Neuronal stem cell (in vitro differentiated cells): Measurements from ENCODE around the gene PLEKHA6.

Source experiments
- DNase-seq: peaks from one replicate; pipeline ENCODE4 v3.0.0-alpha.2; 2013; ENCODE audit warnings: low spot score
- H2AFZ ChIP-seq: one replicate; pipeline ENCODE4 v1.6.1; 2013; ENCODE audit warnings: mild to moderate bottlenecking, low read length, inconsistent platforms
- H2AK5ac ChIP-seq: 2 replicates; pipeline ENCODE4 v1.6.1; 2013; ENCODE audit warnings: low read depth, mild to moderate bottlenecking, inconsistent platforms, low read length, moderate library complexity, mixed read lengths
- H2BK120ac ChIP-seq: 2 replicates; pipeline ENCODE4 v1.6.1; 2013; ENCODE audit warnings: low read depth, mild to moderate bottlenecking, inconsistent platforms, low read length, moderate library complexity, mixed read lengths
- H2BK12ac ChIP-seq: one replicate; pipeline ENCODE4 v1.6.1; 2013; ENCODE audit warnings: low read length, inconsistent platforms
- H2BK15ac ChIP-seq: 2 replicates; pipeline ENCODE4 v1.6.1; 2013; ENCODE audit warnings: mild to moderate bottlenecking, low read length, inconsistent platforms, mixed read lengths
- H2BK5ac ChIP-seq: one replicate; pipeline ENCODE4 v1.6.1; 2013; ENCODE audit warnings: inconsistent platforms, mild to moderate bottlenecking, low read length, moderate library complexity
- H3K14ac ChIP-seq: one replicate; pipeline ENCODE4 v1.6.1; 2013; ENCODE audit warnings: low read length, inconsistent platforms
- H3K18ac ChIP-seq: 2 replicates; pipeline ENCODE4 v1.6.1; 2013; ENCODE audit warnings: low read length, inconsistent platforms
- H3K23ac ChIP-seq: 2 replicates; pipeline ENCODE4 v1.6.1; 2013; ENCODE audit warnings: low read depth, mild to moderate bottlenecking, mixed read lengths, low read length, inconsistent platforms; ENCODE audit not compliant: poor library complexity
- H3K27ac ChIP-seq: replicated peaks from 3 replicates; pipeline ENCODE4 v1.5.1; 2013; ENCODE audit warnings: low read length, inconsistent platforms
- H3K27me3 ChIP-seq, 3 experiments: 2 replicates each; pipeline ENCODE4 v1.6.1; 2013; ENCODE audit warnings: low read length in 3 of 3, mild to moderate bottlenecking in 2 of 3, inconsistent platforms in 1 of 3, low read depth in 1 of 3, mixed read lengths in 1 of 3, moderate library complexity in 1 of 3; ENCODE audit not compliant: control insufficient read depth in 3 of 3, insufficient read depth in 3 of 3
- H3K36me3 ChIP-seq, 2 donors: replicated peaks in 1 of 2; 2 replicates each; pipeline ENCODE4 v1.6.1; 2013; ENCODE audit warnings: low read length in 2 of 2; ENCODE audit not compliant: control insufficient read depth in 2 of 2, insufficient read depth in 2 of 2
- H3K4ac ChIP-seq: 2 replicates; pipeline ENCODE4 v1.6.1; 2013; ENCODE audit warnings: inconsistent platforms, mild to moderate bottlenecking, low read length, moderate library complexity
- H3K4me1 ChIP-seq, 2 donors: 1 replicate in 1 of 2; 2 replicates in 1 of 2; pipeline ENCODE4 v1.6.1; 2013; ENCODE audit warnings: low read length in 2 of 2, low read depth in 1 of 2; ENCODE audit not compliant: control insufficient read depth in 2 of 2, insufficient read depth in 1 of 2
- H3K4me2 ChIP-seq: one replicate; pipeline ENCODE4 v1.6.1; 2013; ENCODE audit warnings: mild to moderate bottlenecking, low read length, inconsistent platforms; ENCODE audit not compliant: insufficient read depth, poor library complexity, severe bottlenecking
- H3K4me3 ChIP-seq, 2 donors: 2 replicates each; pipeline ENCODE4 v1.5.1; 2013; ENCODE audit warnings: low read length in 2 of 2, mild to moderate bottlenecking in 2 of 2, inconsistent platforms in 1 of 2, moderate library complexity in 1 of 2
- H3K79me1 ChIP-seq: one replicate; pipeline ENCODE4 v1.6.1; 2013; ENCODE audit warnings: low read depth, mild to moderate bottlenecking, inconsistent platforms, low read length, moderate library complexity
- H3K9ac ChIP-seq: one replicate; pipeline ENCODE4 v1.6.1; 2013; ENCODE audit warnings: mild to moderate bottlenecking, low read depth, low read length, inconsistent platforms; ENCODE audit not compliant: poor library complexity
- H3K9me3 ChIP-seq, 2 donors: replicated peaks in 1 of 2; 2 replicates each; pipeline versions ENCODE3 to v1.6.1; 2013; ENCODE audit warnings: low read length in 2 of 2, mild to moderate bottlenecking in 2 of 2, inconsistent platforms in 1 of 2, low read depth in 1 of 2, mixed read lengths in 1 of 2, moderate library complexity in 1 of 2; ENCODE audit not compliant: control insufficient read depth in 2 of 2, insufficient read depth in 1 of 2
- H4K8ac ChIP-seq: one replicate; pipeline ENCODE4 v1.6.1; 2013; ENCODE audit warnings: low read depth, mild to moderate bottlenecking, inconsistent platforms, low read length, moderate library complexity
- H4K91ac ChIP-seq: one replicate; pipeline ENCODE4 v1.6.1; 2013; ENCODE audit warnings: low read length, low read depth, mild to moderate bottlenecking, inconsistent platforms; ENCODE audit not compliant: poor library complexity
- WGBS, 2 donors: extraction: QIAGEN DNeasy Blood & Tissue Kit; methylation state at CpG; one replicate each; pipeline ENCODE4 v1.1.7; 2013; ENCODE audit warnings: missing lambda C conversion rate in 2 of 2, mixed read lengths in 1 of 2; ENCODE audit not compliant: insufficient read length in 2 of 2, insufficient replicate concordance in 1 of 2; ENCODE audit errors: extremely low coverage in 2 of 2; 5-methylcytosine and 5-hydroxymethylcytosine counted together

PLEKHA6 gene

DNA sequence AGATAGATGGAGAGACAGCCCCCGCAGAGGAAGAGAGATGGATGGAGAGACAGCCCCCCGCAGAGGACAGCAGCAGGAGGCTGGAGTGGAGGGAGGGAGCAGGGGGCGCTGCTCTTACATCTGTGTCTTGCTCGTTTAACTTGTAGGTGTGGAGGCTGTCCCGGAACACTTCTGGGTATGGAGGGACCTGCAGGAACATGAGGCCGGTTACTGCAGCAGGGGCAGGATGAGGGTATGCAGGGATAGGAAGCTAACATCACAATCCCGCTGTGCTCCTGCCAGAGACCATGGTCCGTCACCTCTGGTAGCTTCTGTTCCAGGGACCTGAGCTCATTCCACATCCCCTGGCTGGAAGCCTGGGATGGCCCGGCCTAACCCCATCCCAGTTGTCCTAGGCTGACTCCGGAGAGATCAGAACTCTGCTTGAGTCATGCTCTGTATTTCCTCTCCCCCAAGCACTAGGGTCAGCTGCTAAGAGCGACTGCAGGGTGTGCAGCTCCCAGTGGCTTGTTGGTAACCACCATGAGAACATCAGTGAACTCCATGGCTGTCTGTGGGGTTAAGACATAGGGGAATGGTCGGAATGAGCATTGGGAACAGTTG is 109.2 kb downstream of the PLEKHA6 start:
- Histone ChIP-seq H4K8ac (no peak overlapping the region), H2AFZ (no peak overlapping the region), H4K91ac (no peak overlapping the region), H3K4me2 (no peak overlapping the region), H3K4me3 (no peak overlapping the region), H2BK5ac (no peak overlapping the region), H3K36me3 (peaks cover 0 to 18% of the 10 kb centered on the region in 2 donors), H2BK12ac (no peak overlapping the region), H3K4ac (no peak overlapping the region), H3K9ac (no peak overlapping the region), H2BK15ac (no peak overlapping the region), H3K4me1 (peaks cover 11 to 20% of the 10 kb centered on the region in 2 donors), H3K23ac (no peak overlapping the region), H3K18ac (no peak overlapping the region), H2AK5ac (no peak overlapping the region), H3K27ac (no peak overlapping the region), H3K79me1 (no peaks in the 10 kb centered on the region), H3K27me3 (peaks cover 0 to 2% (median 0%) of the 10 kb centered on the region in 3 experiments), H2BK120ac (no peak overlapping the region), H3K9me3 (no peaks in the 10 kb centered on the region), H3K14ac (no peak overlapping the region)
- DNase-seq, result no peak
- WGBS, 2 donors, result no CpG with 5 or more reads among the region's 12 CpGs

GRCh38 chr1:204249736-204250427 is 109.8 kb downstream of the PLEKHA6 start:
- Histone ChIP-seq H3K36me3 (peaks cover 0 to 25% of the 10 kb centered on the region in 2 donors), H3K9ac (no peak overlapping the region), H3K4me3 (no peak overlapping the region), H3K4me2 (no peak overlapping the region), H2AK5ac (no peak overlapping the region), H3K79me1 (no peaks in the 10 kb centered on the region), H2BK5ac (no peak overlapping the region), H3K4me1 (peaks cover 6 to 14% of the 10 kb centered on the region in 2 donors), H3K27me3 (peaks cover 0 to 2% (median 0%) of the 10 kb centered on the region in 3 experiments), H3K9me3 (no peaks in the 10 kb centered on the region), H3K27ac (no peak overlapping the region), H4K8ac (no peak overlapping the region), H3K4ac (no peak overlapping the region), H4K91ac (no peak overlapping the region), H2BK120ac (no peak overlapping the region), H2BK15ac (no peak overlapping the region), H3K18ac (no peak overlapping the region), H2AFZ (no peak overlapping the region), H2BK12ac (no peak overlapping the region), H3K23ac (no peak overlapping the region), H3K14ac (no peak overlapping the region)
- no CpG with 5 or more reads among the region's 7 CpGs for WGBS, 2 donors
- DNase-seq, result no peak

DNA sequence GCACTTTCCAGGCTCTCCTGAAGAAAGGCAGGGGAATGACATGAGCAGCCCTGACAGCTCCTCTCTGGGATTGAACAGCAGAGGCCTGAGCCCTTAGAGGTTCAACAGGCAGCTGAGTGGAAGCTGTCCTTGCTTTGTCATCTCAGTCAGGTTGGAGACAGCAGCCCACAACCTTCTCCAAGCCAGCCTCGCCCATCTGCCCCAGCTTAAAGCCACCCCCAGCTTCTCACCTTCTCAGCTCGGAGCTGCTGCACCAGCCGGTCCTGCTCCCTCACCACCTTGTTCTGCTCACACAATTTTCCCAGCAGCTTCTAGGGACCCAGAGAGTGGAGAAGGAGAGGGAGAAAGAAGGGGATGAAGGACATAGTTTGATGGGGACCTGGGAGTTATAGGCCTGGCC is 110.8 kb downstream of the PLEKHA6 start:
- peaks cover 0 to 2% (median 0%) of the 10 kb centered on the region in 3 experiments for H3K27me3 ChIP-seq
- no peak overlapping the region for H3K4me2 ChIP-seq
- no peak overlapping the region for H2AK5ac ChIP-seq
- no peak overlapping the region for H2BK120ac ChIP-seq
- H4K8ac ChIP-seq, result no peak overlapping the region
- no CpG with 5 or more reads among the region's 3 CpGs for WGBS, 2 donors
- no peaks in the 10 kb centered on the region for H3K79me1 ChIP-seq
- H3K23ac ChIP-seq, result no peak overlapping the region
- no peak overlapping the region for H2BK15ac ChIP-seq
- H3K4me1 ChIP-seq, result peaks cover 2 to 6% of the 10 kb centered on the region in 2 donors
- H2BK5ac ChIP-seq, result no peak overlapping the region
- peak overlapping the region; percentile 61 for H3K9ac ChIP-seq
- H3K14ac ChIP-seq, result no peak overlapping the region
- H2AFZ ChIP-seq, result no peak overlapping the region
- H3K9me3 ChIP-seq, result no peaks in the 10 kb centered on the region
- no peak overlapping the region for H3K4ac ChIP-seq
- H3K18ac ChIP-seq, result no peak overlapping the region
- H3K27ac ChIP-seq, result no peak overlapping the region
- peaks cover 0 to 32% of the 10 kb centered on the region in 2 donors for H3K36me3 ChIP-seq
- H2BK12ac ChIP-seq, result no peak overlapping the region
- DNase-seq, result no peak
- H3K4me3 ChIP-seq, result no peak overlapping the region
- H4K91ac ChIP-seq, result no peak overlapping the region

DNA sequence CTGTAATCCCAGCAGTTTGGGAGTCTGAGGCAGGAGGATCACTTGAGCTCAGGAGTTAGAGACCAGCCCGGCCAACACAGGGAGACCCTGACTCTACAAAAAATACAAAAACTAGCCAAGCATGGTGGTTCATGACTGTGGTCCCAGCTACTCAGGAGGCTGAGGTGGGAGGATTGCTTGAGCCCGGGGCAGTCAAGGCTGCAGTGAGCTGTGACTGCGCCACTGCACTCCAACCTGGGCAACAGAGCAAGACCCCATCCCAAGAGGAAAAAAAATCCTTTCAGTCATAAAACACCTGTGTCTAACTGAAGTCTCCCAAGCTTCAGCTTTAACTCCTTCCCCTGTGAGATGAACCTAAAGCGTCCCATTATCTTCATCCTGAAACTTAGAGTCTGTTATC is 112.9 kb downstream of the PLEKHA6 start:
- Histone ChIP-seq H3K23ac (no peak overlapping the region), H3K79me1 (no peaks in the 10 kb centered on the region)

More for the DNA sequence above, 112.9 kb downstream of the PLEKHA6 start:
- DNase-seq, result no peak
- H2AFZ ChIP-seq, result no peak overlapping the region
- no peak overlapping the region for H3K9ac ChIP-seq
- H4K91ac ChIP-seq, result no peak overlapping the region
- no peak overlapping the region for H3K4ac ChIP-seq
- peaks cover 0 to 2% (median 0%) of the 10 kb centered on the region in 3 experiments for H3K27me3 ChIP-seq
- no peaks in the 10 kb centered on the region for H3K9me3 ChIP-seq
- no peak overlapping the region for H2BK12ac ChIP-seq
- whole genome bisulfite sequencing, 2 donors, result no CpG with 5 or more reads among the region's 4 CpGs
- no peak overlapping the region for H3K14ac ChIP-seq
- H3K18ac ChIP-seq, result no peak overlapping the region
- peaks cover 0 to 37% of the 10 kb centered on the region in 2 donors for H3K36me3 ChIP-seq
- H2BK120ac ChIP-seq, result no peak overlapping the region
- H3K4me1 ChIP-seq, result no peaks in the 10 kb centered on the region
- no peak overlapping the region for H2BK15ac ChIP-seq
- no peak overlapping the region for H3K27ac ChIP-seq
- no peak overlapping the region for H2BK5ac ChIP-seq
- H3K4me3 ChIP-seq, result no peak overlapping the region
- no peak overlapping the region for H3K4me2 ChIP-seq
- no peak overlapping the region for H4K8ac ChIP-seq
- H2AK5ac ChIP-seq, result no peak overlapping the region
